ENCODE results near the gene DDI2. TPM values are rescaled to one million over a fixed set of nuclear protein-coding genes. Genes with fewer than 3 reads are reported as not detected.

DDI2 gene
- polyA plus RNA-seq, 1 experiment = 7.8 TPM

DNA sequence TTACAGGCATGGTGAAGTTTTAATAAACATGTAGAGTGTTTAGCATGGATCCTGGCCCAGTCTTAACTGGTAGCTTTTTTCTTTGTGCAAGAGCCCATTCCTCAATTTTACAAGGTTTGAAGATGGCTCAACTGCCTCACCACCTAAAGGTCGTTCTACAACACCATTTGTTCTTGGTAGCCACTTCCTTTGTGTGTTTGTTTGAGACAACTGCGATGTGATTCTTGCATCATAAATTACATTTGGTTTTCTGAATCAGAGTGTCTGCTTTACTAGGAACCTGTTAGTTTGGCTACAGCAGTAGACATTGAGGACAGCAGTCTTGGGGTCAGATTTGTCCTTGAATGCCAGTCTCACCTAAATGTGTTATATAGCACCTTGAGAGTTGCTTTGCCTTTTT lies 70.2 kb downstream of the DDI2 start:
- no peaks in the 10 kb centered on the region for H3K27me3 ChIP-seq (ENCODE audit: control insufficient read depth, insufficient read depth, low read length)
- H3K27ac ChIP-seq (ENCODE audit: low read depth, low read length) = no peak overlapping the region
- DNase-seq (ENCODE audit: low read depth, low spot score) = no peak
- ChIA-PET CTCF (no interaction called here), POLR2A (no interaction called here)
- H3K4me3 ChIP-seq (ENCODE audit: low read depth, low read length) = no peak overlapping the region
- TF ChIP-seq, protein P1, sequence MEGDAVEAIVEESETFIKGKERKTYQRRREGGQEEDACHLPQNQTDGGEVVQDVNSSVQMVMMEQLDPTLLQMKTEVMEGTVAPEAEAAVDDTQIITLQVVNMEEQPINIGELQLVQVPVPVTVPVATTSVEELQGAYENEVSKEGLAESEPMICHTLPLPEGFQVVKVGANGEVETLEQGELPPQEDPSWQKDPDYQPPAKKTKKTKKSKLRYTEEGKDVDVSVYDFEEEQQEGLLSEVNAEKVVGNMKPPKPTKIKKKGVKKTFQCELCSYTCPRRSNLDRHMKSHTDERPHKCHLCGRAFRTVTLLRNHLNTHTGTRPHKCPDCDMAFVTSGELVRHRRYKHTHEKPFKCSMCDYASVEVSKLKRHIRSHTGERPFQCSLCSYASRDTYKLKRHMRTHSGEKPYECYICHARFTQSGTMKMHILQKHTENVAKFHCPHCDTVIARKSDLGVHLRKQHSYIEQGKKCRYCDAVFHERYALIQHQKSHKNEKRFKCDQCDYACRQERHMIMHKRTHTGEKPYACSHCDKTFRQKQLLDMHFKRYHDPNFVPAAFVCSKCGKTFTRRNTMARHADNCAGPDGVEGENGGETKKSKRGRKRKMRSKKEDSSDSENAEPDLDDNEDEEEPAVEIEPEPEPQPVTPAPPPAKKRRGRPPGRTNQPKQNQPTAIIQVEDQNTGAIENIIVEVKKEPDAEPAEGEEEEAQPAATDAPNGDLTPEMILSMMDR (IDR thresholded peaks at IDR 0.05; ENCODE audit: low read depth, low read length) = no peak
- no peaks in the 10 kb centered on the region; the same call in 1 of the 2 replicates for H3K9me3 ChIP-seq (ENCODE audit: control insufficient read depth, insufficient read depth, low read length)

DNA sequence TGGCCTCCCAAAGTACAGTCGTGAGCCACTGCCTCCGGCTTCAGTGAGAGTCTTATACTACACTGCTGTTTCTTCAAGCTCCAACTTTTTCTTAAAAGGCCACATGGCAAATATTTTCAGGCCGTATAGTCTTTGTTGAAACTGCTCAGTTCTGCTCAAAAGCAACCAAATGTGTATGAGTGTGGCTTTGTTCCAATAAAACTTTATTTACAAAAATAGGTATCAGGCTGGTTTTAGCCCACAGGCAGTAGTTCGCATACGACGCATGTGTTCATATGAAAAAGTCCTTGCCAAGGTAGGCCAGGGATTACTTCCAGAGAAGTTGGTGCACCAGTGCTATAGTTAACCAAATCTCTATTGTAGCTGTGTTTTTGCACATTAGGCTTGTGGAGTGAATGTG lies 73.1 kb downstream of the DDI2 start:
- DNase-seq (ENCODE audit: low read depth, low spot score) = no peak
- TF ChIP-seq, protein P1 (IDR thresholded peaks at IDR 0.05; ENCODE audit: low read depth, low read length) = no peak
- ChIA-PET CTCF (no interaction called here), POLR2A (no interaction called here)
- no peaks in the 10 kb centered on the region for H3K9me3 ChIP-seq (ENCODE audit: control insufficient read depth, insufficient read depth, low read length)
- no peaks in the 10 kb centered on the region for H3K27me3 ChIP-seq (ENCODE audit: control insufficient read depth, insufficient read depth, low read length)
- H3K4me3 ChIP-seq (ENCODE audit: low read depth, low read length) = no peak overlapping the region
- H3K27ac ChIP-seq (ENCODE audit: low read depth, low read length) = no peak overlapping the region

DNA sequence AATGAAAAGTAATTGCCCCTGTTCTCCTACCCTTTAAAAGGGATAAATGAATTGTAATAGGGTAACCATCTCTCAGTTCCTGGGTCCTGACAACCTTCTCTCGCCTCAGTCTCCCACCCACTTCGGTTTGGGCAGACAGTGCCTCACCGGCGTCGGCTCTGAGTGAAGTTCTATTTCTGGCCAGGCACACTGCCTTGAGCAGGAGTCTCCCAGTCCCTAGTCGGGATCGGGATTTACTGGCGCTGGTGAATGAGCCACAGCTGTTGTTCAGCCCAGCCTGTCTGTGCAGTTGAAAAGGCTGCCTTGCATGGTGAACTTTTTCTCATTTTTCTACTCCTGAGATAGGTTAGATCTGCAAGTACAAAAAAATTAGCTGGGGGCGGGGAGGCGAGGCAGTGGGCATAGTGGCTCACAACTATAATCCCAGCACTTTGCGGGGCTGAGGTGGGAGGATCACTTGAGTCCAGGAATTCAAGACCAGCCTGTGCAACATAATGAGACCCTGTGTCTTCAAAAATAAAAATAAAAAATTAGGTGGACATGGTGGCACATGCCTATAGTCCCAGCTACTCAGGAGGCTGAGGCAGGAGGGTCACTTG lies 74.3 kb downstream of the DDI2 start:
- Histone ChIP-seq H3K9me3 (ENCODE audit: control insufficient read depth, insufficient read depth, low read length) (no peaks in the 10 kb centered on the region), H3K4me3 (ENCODE audit: low read depth, low read length) (no peak overlapping the region), H3K27me3 (ENCODE audit: control insufficient read depth, insufficient read depth, low read length) (no peaks in the 10 kb centered on the region), H3K27ac (ENCODE audit: low read depth, low read length) (peak overlapping the region; percentile 47)
- ChIA-PET CTCF (interaction anchor here (0.6 kb wide), 1 partner anchor 10 kb away, joined by 5 read pairs; no protein-coding TSS in a partner anchor), POLR2A (interaction anchor here (1.0 kb wide), 1 partner anchor 10 kb away, joined by 6 read pairs; no protein-coding TSS in a partner anchor)
- no peak for DNase-seq (ENCODE audit: low read depth, low spot score)
- TF ChIP-seq, protein P1 (IDR thresholded peaks at IDR 0.05; ENCODE audit: low read depth, low read length) = no peak

DNA sequence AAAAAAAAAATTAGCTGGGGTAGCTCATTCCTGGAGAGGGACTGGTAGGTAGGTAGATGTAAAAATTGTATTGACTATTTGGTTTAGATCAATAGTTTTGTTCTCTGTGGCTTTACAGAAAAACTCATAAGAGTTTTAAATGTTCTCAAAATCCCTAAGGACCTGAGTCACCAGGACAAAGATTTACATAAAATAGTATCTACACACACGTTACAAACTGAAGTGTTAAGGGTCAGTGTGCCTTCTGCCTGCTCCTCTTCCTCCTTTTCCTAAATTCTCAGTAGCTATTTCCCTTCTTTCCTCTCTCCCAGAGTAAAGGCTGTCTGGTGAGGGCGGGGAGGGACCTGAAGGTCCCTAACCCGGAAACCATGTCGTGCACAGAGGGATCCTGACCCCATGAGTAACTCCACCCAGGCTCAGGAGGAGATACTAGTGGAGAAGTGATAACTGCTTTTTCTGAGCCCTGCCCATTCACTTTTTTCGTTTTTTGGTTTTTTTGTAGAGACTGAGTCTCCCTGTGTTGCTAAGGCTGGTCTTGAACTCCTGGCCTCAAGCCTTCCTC lies 74.9 kb downstream of the DDI2 start:
- Histone ChIP-seq H3K9me3 (ENCODE audit: control insufficient read depth, insufficient read depth, low read length) (no peaks in the 10 kb centered on the region), H3K4me3 (ENCODE audit: low read depth, low read length) (no peak overlapping the region), H3K27me3 (ENCODE audit: control insufficient read depth, insufficient read depth, low read length) (no peaks in the 10 kb centered on the region), H3K27ac (ENCODE audit: low read depth, low read length) (no peak overlapping the region)
- CTCF ChIA-PET = no interaction called here
- POLR2A ChIA-PET = interaction anchor here (1.0 kb wide), 1 partner anchor 11 kb away, joined by 6 read pairs; no protein-coding TSS in a partner anchor
- no peak for DNase-seq (ENCODE audit: low read depth, low spot score)
- TF ChIP-seq, protein P1 (IDR thresholded peaks at IDR 0.05; ENCODE audit: low read depth, low read length) = no peak

DNA sequence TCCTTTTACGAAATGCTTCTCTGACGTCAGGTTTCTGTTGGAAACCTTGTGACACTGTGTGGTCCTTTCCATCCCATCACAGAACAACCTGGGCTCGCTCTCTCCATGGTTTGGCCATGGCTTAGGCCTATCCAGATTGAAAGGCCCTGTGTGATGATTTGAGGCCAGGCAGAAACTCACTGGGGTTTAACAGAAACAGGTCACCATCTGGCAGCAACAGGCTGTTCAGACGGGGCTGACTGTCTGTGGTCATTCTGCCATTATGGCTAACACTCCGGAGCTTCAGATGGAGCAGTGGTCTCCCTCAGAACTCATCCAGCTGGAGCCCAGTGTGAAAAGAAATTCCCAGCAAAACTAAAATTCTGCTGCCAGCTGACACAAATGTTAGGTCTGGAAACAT lies 76.1 kb downstream of the DDI2 start:
- Histone ChIP-seq H3K4me3 (ENCODE audit: low read depth, low read length) (no peak overlapping the region), H3K27me3 (ENCODE audit: control insufficient read depth, insufficient read depth, low read length) (no peaks in the 10 kb centered on the region), H3K9me3 (ENCODE audit: control insufficient read depth, insufficient read depth, low read length) (no peaks in the 10 kb centered on the region), H3K27ac (ENCODE audit: low read depth, low read length) (no peak overlapping the region)
- CTCF ChIA-PET = no interaction called here
- no peak for DNase-seq (ENCODE audit: low read depth, low spot score)
- TF ChIP-seq, protein P1 (IDR thresholded peaks at IDR 0.05; ENCODE audit: low read depth, low read length) = no peak
- POLR2A ChIA-PET = interaction anchor here (0.7 kb wide), 1 partner anchor 9 kb away, joined by 4 read pairs; no protein-coding TSS in a partner anchor
